ENCODE data around the gene LRBA. TPM values are rescaled to one million over a fixed set of nuclear protein-coding genes. Genes with fewer than 3 reads are reported as not detected.

LRBA gene
- total and polyA plus RNA-seq, 4 experiments from 2014 or later = 17.1 to 64.5 (median 45.4) TPM

- Mint-ChIP-seq H3K4me3 (no peak overlapping the region), H3K27me3 (no peaks in the 10 kb centered on the region), H3K27ac (no peak overlapping the region), H3K9me3 (no peaks in the 10 kb centered on the region), H3K4me1 (peaks cover 0 to 3% (median 0%) of the 10 kb centered on the region in 4 donors), H3K36me3 (peaks cover 34 to 48% of the 10 kb centered on the region in 2 donors)
- CTCF ChIA-PET (ENCODE audit: partially characterized antibody) = no interaction called here
- POLR2A ChIA-PET (ENCODE audit: partially characterized antibody) = no interaction called here
- Histone ChIP-seq H3K4me3 (ENCODE audit: low read length in 2 of 2) (no peak overlapping the region), H3K9me3 (ENCODE audit: control insufficient read depth in 1 of 2, low read length in 2 of 2) (no peaks in the 10 kb centered on the region), H3K4me1 (ENCODE audit: insufficient read depth, low read length) (no peaks in the 10 kb centered on the region), H3K27me3 (ENCODE audit: insufficient read depth, low read length) (no peaks in the 10 kb centered on the region), H3K36me3 (ENCODE audit: insufficient read depth, low read length) (no peaks in the 10 kb centered on the region), H3K27ac (ENCODE audit: low read depth, low read length) (no peak overlapping the region)
- no peak for DNase-seq
- intact Hi-C loops (cut with micrococcal nuclease) = no loop called here
Observed at GRCh38 chr4:150318527-150318926, 696.6 kb downstream of the LRBA start.

- Mint-ChIP-seq H3K4me1 (peaks cover 0 to 3% (median 0%) of the 10 kb centered on the region in 4 donors), H3K27me3 (no peaks in the 10 kb centered on the region), H3K36me3 (peaks cover 38 to 43% of the 10 kb centered on the region in 2 donors), H3K9me3 (no peaks in the 10 kb centered on the region), H3K27ac (peak overlapping the region in 2 of 7 donors; percentile 19 to 66), H3K4me3 (no peak overlapping the region)
- Histone ChIP-seq H3K4me1 (ENCODE audit: insufficient read depth, low read length) (no peaks in the 10 kb centered on the region), H3K4me3 (ENCODE audit: low read length in 2 of 2) (no peak overlapping the region), H3K27ac (ENCODE audit: low read depth, low read length) (no peak overlapping the region), H3K27me3 (ENCODE audit: insufficient read depth, low read length) (no peaks in the 10 kb centered on the region), H3K36me3 (ENCODE audit: insufficient read depth, low read length) (no peaks in the 10 kb centered on the region), H3K9me3 (ENCODE audit: control insufficient read depth in 1 of 2, low read length in 2 of 2) (no peaks in the 10 kb centered on the region)
- POLR2A ChIA-PET (ENCODE audit: partially characterized antibody) = no interaction called here
- CTCF ChIA-PET (ENCODE audit: partially characterized antibody) = no interaction called here
- no peak for DNase-seq
- intact Hi-C loops (cut with micrococcal nuclease) = no loop called here
Observed at GRCh38 chr4:150316332-150317205, 698.5 kb downstream of the LRBA start.

- Histone ChIP-seq H3K4me3 (ENCODE audit: low read length in 2 of 2) (no peak overlapping the region), H3K36me3 (ENCODE audit: insufficient read depth, low read length) (no peaks in the 10 kb centered on the region), H3K27me3 (ENCODE audit: insufficient read depth, low read length) (no peaks in the 10 kb centered on the region), H3K9me3 (ENCODE audit: control insufficient read depth in 1 of 2, low read length in 2 of 2) (no peaks in the 10 kb centered on the region), H3K27ac (ENCODE audit: low read depth, low read length) (no peak overlapping the region), H3K4me1 (ENCODE audit: insufficient read depth, low read length) (no peaks in the 10 kb centered on the region)
- POLR2A ChIA-PET (ENCODE audit: partially characterized antibody) = no interaction called here
- DNase-seq = no peak
- intact Hi-C loops (cut with micrococcal nuclease) = no loop called here
- H3K4me1 Mint-ChIP-seq = no peaks in the 10 kb centered on the region
- CTCF ChIA-PET (ENCODE audit: partially characterized antibody) = no interaction called here
- no peaks in the 10 kb centered on the region for H3K27me3 Mint-ChIP-seq
- no peaks in the 10 kb centered on the region for H3K9me3 Mint-ChIP-seq
- no peak overlapping the region for H3K27ac Mint-ChIP-seq
- H3K36me3 Mint-ChIP-seq = peaks cover 35 to 37% of the 10 kb centered on the region in 2 donors
- H3K4me3 Mint-ChIP-seq = no peak overlapping the region
Observed at GRCh38 chr4:150315691-150316090, 699.4 kb downstream of the LRBA start.

GRCh38 chr4:150315175-150315574 lies 699.9 kb downstream of the LRBA start:
- Histone ChIP-seq H3K9me3 (ENCODE audit: control insufficient read depth in 1 of 2, low read length in 2 of 2) (no peaks in the 10 kb centered on the region), H3K27ac (ENCODE audit: low read depth, low read length) (no peak overlapping the region), H3K27me3 (ENCODE audit: insufficient read depth, low read length) (no peaks in the 10 kb centered on the region), H3K36me3 (ENCODE audit: insufficient read depth, low read length) (no peaks in the 10 kb centered on the region), H3K4me1 (ENCODE audit: insufficient read depth, low read length) (no peaks in the 10 kb centered on the region), H3K4me3 (ENCODE audit: low read length in 2 of 2) (no peak overlapping the region)
- H3K27ac Mint-ChIP-seq = no peak overlapping the region
- no peaks in the 10 kb centered on the region for H3K27me3 Mint-ChIP-seq
- H3K9me3 Mint-ChIP-seq = no peaks in the 10 kb centered on the region
- ChIA-PET CTCF (ENCODE audit: partially characterized antibody) (no interaction called here), POLR2A (ENCODE audit: partially characterized antibody) (interaction anchor here (1.0 kb wide), 1 partner anchor 12 kb away, joined by 3 read pairs; no protein-coding TSS in a partner anchor)
- no peak overlapping the region for H3K4me3 Mint-ChIP-seq
- H3K4me1 Mint-ChIP-seq = no peaks in the 10 kb centered on the region
- no peak for DNase-seq
- peaks cover 33 to 37% of the 10 kb centered on the region in 2 donors for H3K36me3 Mint-ChIP-seq
- intact Hi-C loops (cut with micrococcal nuclease) = no loop called here

DNA sequence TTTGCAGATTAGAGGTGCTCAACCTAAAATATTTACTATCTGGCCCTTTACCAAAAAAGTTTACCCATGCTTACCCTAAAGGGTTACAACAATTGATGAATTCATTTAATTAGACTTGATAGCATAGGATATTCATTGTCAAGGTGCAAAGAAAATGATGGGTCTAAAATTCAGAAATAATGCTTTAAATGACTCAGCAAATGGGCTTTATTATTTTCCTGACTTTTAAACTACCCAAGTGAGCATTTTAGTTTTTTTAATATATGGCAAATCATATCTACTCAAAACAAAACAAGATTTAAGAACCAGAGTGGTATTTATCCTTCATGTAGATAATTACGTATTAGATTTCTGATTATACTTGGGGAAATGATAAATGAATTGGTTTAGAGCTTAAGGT lies 701.1 kb downstream of the LRBA start:
- Histone ChIP-seq H3K4me1 (ENCODE audit: insufficient read depth, low read length) (no peaks in the 10 kb centered on the region), H3K36me3 (ENCODE audit: insufficient read depth, low read length) (no peaks in the 10 kb centered on the region), H3K9me3 (ENCODE audit: control insufficient read depth in 1 of 2, low read length in 2 of 2) (no peaks in the 10 kb centered on the region), H3K27me3 (ENCODE audit: insufficient read depth, low read length) (no peaks in the 10 kb centered on the region), H3K4me3 (ENCODE audit: low read length in 2 of 2) (no peak overlapping the region), H3K27ac (ENCODE audit: low read depth, low read length) (no peak overlapping the region)
- H3K4me1 Mint-ChIP-seq = no peaks in the 10 kb centered on the region
- H3K27ac Mint-ChIP-seq = no peak overlapping the region
- H3K27me3 Mint-ChIP-seq = no peaks in the 10 kb centered on the region
- H3K4me3 Mint-ChIP-seq = no peak overlapping the region
- ChIA-PET POLR2A (ENCODE audit: partially characterized antibody) (no interaction called here), CTCF (ENCODE audit: partially characterized antibody) (interaction anchor here (0.9 kb wide), 1 partner anchor 553 kb away, joined by 4 read pairs; no protein-coding TSS in a partner anchor)
- intact Hi-C loops (cut with micrococcal nuclease) = no loop called here
- peaks cover 31 to 37% of the 10 kb centered on the region in 2 donors for H3K36me3 Mint-ChIP-seq
- no peak for DNase-seq
- no peaks in the 10 kb centered on the region for H3K9me3 Mint-ChIP-seq

DNA sequence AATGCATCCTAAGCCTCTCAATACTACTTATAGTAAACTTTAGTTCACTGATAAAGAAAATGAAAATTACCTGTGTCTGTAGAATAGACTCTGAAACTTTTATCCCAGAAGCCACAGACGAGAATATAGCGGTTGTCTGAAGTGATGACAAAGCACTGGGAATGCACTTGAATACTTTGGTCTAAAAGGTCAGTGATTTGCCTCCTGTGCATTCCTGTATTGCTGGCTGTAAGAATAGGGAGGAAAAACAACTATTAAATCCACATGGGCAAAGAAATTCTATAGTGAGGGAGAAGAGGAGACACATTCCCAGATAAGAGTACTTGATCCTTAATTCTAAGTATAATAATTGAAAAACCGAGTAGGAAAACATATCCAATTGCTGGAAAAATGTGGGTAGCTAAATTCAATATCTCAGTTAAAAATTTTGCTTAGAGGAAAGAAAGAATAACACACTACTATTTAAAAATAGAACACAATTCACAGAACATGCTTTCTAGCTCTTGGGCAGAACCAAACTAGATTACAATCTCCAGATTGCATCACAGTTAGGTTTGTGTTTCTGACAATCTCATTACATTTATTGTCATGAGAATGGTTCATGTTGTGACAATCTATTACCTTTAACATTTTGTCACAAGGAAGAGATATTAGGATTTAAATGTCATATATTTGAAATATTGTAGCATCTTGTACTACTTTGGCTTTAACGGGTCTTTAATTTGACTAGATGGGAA lies 704.8 kb downstream of the LRBA start:
- no peak for DNase-seq
- Histone ChIP-seq H3K4me1 (ENCODE audit: insufficient read depth, low read length) (no peaks in the 10 kb centered on the region), H3K27me3 (ENCODE audit: insufficient read depth, low read length) (no peaks in the 10 kb centered on the region), H3K27ac (ENCODE audit: low read depth, low read length) (no peak overlapping the region), H3K4me3 (ENCODE audit: low read length in 2 of 2) (no peak overlapping the region), H3K36me3 (ENCODE audit: insufficient read depth, low read length) (peaks cover 4% of the 10 kb centered on the region), H3K9me3 (ENCODE audit: control insufficient read depth in 1 of 2, low read length in 2 of 2) (no peaks in the 10 kb centered on the region)
- Mint-ChIP-seq H3K27me3 (no peaks in the 10 kb centered on the region), H3K36me3 (peaks cover 17 to 23% of the 10 kb centered on the region in 2 donors), H3K27ac (no peak overlapping the region), H3K9me3 (peaks cover 0 to 2% (median 0%) of the 10 kb centered on the region in 8 donors), H3K4me3 (no peak overlapping the region), H3K4me1 (no peaks in the 10 kb centered on the region)
- ChIA-PET POLR2A (ENCODE audit: partially characterized antibody) (no interaction called here), CTCF (ENCODE audit: partially characterized antibody) (interaction anchor here (1.3 kb wide), 1 partner anchor 12 kb away, joined by 6 read pairs; no protein-coding TSS in a partner anchor)
- intact Hi-C loops (cut with micrococcal nuclease) = no loop called here

- peaks cover 18 to 21% of the 10 kb centered on the region in 2 donors for H3K36me3 Mint-ChIP-seq
- H3K4me3 Mint-ChIP-seq = no peak overlapping the region
- H3K9me3 Mint-ChIP-seq = peaks cover 0 to 2% (median 0%) of the 10 kb centered on the region in 8 donors
- intact Hi-C loops (cut with micrococcal nuclease) = no loop called here
- H3K27me3 ChIP-seq (ENCODE audit: insufficient read depth, low read length) = no peaks in the 10 kb centered on the region
- no peak overlapping the region for H3K27ac Mint-ChIP-seq
- CTCF ChIA-PET (ENCODE audit: partially characterized antibody) = interaction anchor here (1.3 to 2.1 kb wide), 2 partner anchors 11 to 558 kb away, joined by 6 read pairs; no protein-coding TSS in a partner anchor
- H3K27ac ChIP-seq (ENCODE audit: low read depth, low read length) = no peak overlapping the region
- H3K9me3 ChIP-seq (ENCODE audit: control insufficient read depth in 1 of 2, low read length in 2 of 2) = no peaks in the 10 kb centered on the region
- H3K27me3 Mint-ChIP-seq = no peaks in the 10 kb centered on the region
- no peaks in the 10 kb centered on the region for H3K4me1 Mint-ChIP-seq
- POLR2A ChIA-PET (ENCODE audit: partially characterized antibody) = no interaction called here
- no peaks in the 10 kb centered on the region for H3K4me1 ChIP-seq (ENCODE audit: insufficient read depth, low read length)
- no peak overlapping the region for H3K4me3 ChIP-seq (ENCODE audit: low read length in 2 of 2)
- DNase-seq = no peak
- peaks cover 4% of the 10 kb centered on the region for H3K36me3 ChIP-seq (ENCODE audit: insufficient read depth, low read length)
Observed at GRCh38 chr4:150308824-150309472, 706.1 kb downstream of the LRBA start.
